Fibroblast of mammary gland (primary cell): Measurements from ENCODE around the gene TTC32.

Experiments used
- DNase-seq: peaks from one replicate; pipeline ENCODE4 v3.0.0-alpha.2; 2010; ENCODE audit warnings: low read depth
- H3K4me3 ChIP-seq: 2 replicates; pipeline ENCODE4 v1.5.1; 2011; ENCODE audit warnings: low read depth, mild to moderate bottlenecking, low read length, moderate library complexity; ENCODE audit not compliant: control insufficient read depth
- CTCF ChIP-seq: conservative IDR thresholded peaks from 2 replicates; pipeline ENCODE4 v1.5.1; 2011; ENCODE audit warnings: low read depth, low read length, inconsistent platforms; ENCODE audit not compliant: control insufficient read depth, insufficient read depth

Gene TTC32

GRCh38 chr2:19916385-19916950, 14.7 kb upstream of the TTC32 start:
- no peak for TF ChIP-seq CTCF
- no peak for DNase-seq
- no peak overlapping the region for H3K4me3 ChIP-seq

GRCh38 chr2:19914266-19914975, 12.6 kb upstream of the TTC32 start:
- no peak overlapping the region for H3K4me3 ChIP-seq
- no peak for DNase-seq
- no peak for TF ChIP-seq CTCF

- no peak overlapping the region for H3K4me3 ChIP-seq
- peak; percentile 93 for DNase-seq
- no peak for TF ChIP-seq CTCF
These were observed 10.2 kb upstream of the TTC32 start for GRCh38 chr2:19911808-19912509.

GRCh38 chr2:19902216-19902740, 495 bp upstream of the TTC32 start:
- H3K4me3 ChIP-seq: peak overlapping the region; percentile 66
- TF ChIP-seq CTCF: no peak
- no peak for DNase-seq

- peak; percentile 33 for DNase-seq
- peak overlapping the region; percentile 66 for H3K4me3 ChIP-seq
- TF ChIP-seq CTCF: no peak
These were observed 797 bp downstream of the TTC32 start for GRCh38 chr2:19900931-19901441.

GRCh38 chr2:19899985-19900930, 1.5 kb downstream of the TTC32 start:
- H3K4me3 ChIP-seq: peak overlapping the region; percentile 66
- TF ChIP-seq CTCF: no peak
- no peak for DNase-seq
